HepG2 (cell line): ENCODE results near the gene SCYL1. TPM values are rescaled to one million over a fixed set of nuclear protein-coding genes. Genes with fewer than 3 reads are reported as not detected.

Experiments
- BCL6 ChIP-seq: IDR thresholded peaks from 2 replicates; pipeline ENCODE4 v1.6.1; 2016; ENCODE audit warnings: missing genetic modification reagents, missing compliant biosample characterization
- FOSL2 ChIP-seq: sonication (generic); formaldehyde crosslinking; IDR thresholded peaks from 2 replicates; pipeline ENCODE4 v1.4.0; 2020; ENCODE audit warnings: missing genetic modification reagents
- GATAD2A ChIP-seq: IDR thresholded peaks from 2 replicates; pipeline ENCODE4 v1.6.1; 2016
- MIER2 ChIP-seq: IDR thresholded peaks from 2 replicates; pipeline ENCODE4 v1.6.1; 2016; ENCODE audit warnings: missing biosample characterization, missing genetic modification reagents
- PRPF4 ChIP-seq: fragments of 200-400 bp; formaldehyde crosslinking; IDR thresholded peaks from 2 replicates; pipeline ENCODE4 v1.6.1; 2016; ENCODE audit warnings: low read length, low read depth; ENCODE audit not compliant: poor library complexity, severe bottlenecking
- RBAK ChIP-seq: sonication (generic); formaldehyde crosslinking; IDR thresholded peaks from 2 replicates; pipeline ENCODE4 v1.5.1; 2020; ENCODE audit warnings: mild to moderate bottlenecking, missing genetic modification reagents
- RBFOX2 ChIP-seq: fragments of 200-400 bp; formaldehyde crosslinking; IDR thresholded peaks from 2 replicates; pipeline ENCODE4 v1.6.1; 2017; ENCODE audit warnings: low read depth, mild to moderate bottlenecking, low read length
- RFXAP ChIP-seq: sonication (generic); formaldehyde crosslinking; IDR thresholded peaks from 2 replicates; pipeline ENCODE4 v1.4.0; 2020; ENCODE audit warnings: missing genetic modification reagents, borderline replicate concordance
- SOX13 ChIP-seq, 3 experiments: fragments of 450-650 bp in 1 of 3; sonication (generic) in 1 of 3; formaldehyde crosslinking in 1 of 3; IDR thresholded peaks in 2 of 3; conservative IDR thresholded peaks in 1 of 3; 2 replicates each; pipeline versions ENCODE4 v1.5.0 to v1.6.1; 2016 to 2020; ENCODE audit warnings: antibody characterized with exemption in 1 of 3, mild to moderate bottlenecking in 1 of 3, missing compliant biosample characterization in 1 of 3, missing genetic modification reagents in 1 of 3, moderate library complexity in 1 of 3
- SP5 ChIP-seq: IDR thresholded peaks from 2 replicates; pipeline ENCODE4 v1.6.1; 2016; ENCODE audit warnings: low read depth, borderline replicate concordance
- ZFX ChIP-seq: sonication (generic); formaldehyde crosslinking; IDR thresholded peaks from 2 replicates; pipeline ENCODE4 v1.4.0; 2020; ENCODE audit warnings: mild to moderate bottlenecking, low read depth, missing genetic modification reagents, moderate library complexity
- ZNF281 ChIP-seq: sonication (generic); formaldehyde crosslinking; IDR thresholded peaks from 2 replicates; pipeline ENCODE4 v1.4.0; 2020; ENCODE audit warnings: missing genetic modification reagents, borderline replicate concordance
- ZNF556 ChIP-seq: sonication (generic); formaldehyde crosslinking; IDR thresholded peaks from 2 replicates; pipeline ENCODE4 v1.4.0; 2020; ENCODE audit warnings: mild to moderate bottlenecking, missing genetic modification reagents, borderline replicate concordance
- ZNF724P ChIP-seq: sonication (generic); formaldehyde crosslinking; IDR thresholded peaks from 2 replicates; pipeline ENCODE4 v1.8.0; 2022; ENCODE audit warnings: missing genetic modification reagents, borderline replicate concordance
- polyA plus RNA-seq, 8 experiments: library from polyadenylated mRNA; depleted of rRNA in 3 of 8; stranded (reverse) in 7 of 8; unstranded in 1 of 8; fragments of >200 nt; fragmentation: Illumina TruSeq in 4 of 8; extraction: Trizol in 4 of 8; gene quantifications; 2 replicates each; pipeline versions ENCODE4 v1.2.1 to v1.2.3, GENCODE V29; 2011 to 2016; ENCODE audit warnings: low read depth in 4 of 8, missing spikeins in 1 of 8, mixed read lengths in 1 of 8; ENCODE audit not compliant: insufficient read depth in 1 of 8
- total RNA-seq, 5 experiments: library from RNA; depleted of rRNA; stranded (reverse); fragments of >200 nt; fragmentation: Illumina TruSeq; extraction: Trizol; gene quantifications; 2 replicates each; pipeline ENCODE4 v1.2.3, GENCODE V29; 2016; ENCODE audit warnings: low read depth in 1 of 5
- TF ChIP-seq, protein P1 (sequence below): sonication (generic); formaldehyde crosslinking; conservative IDR thresholded peaks from 2 replicates; pipeline ENCODE4 v1.8.0; 2022; ENCODE audit warnings: mild to moderate bottlenecking, moderate library complexity, missing genetic modification reagents
- TF ChIP-seq, protein P2 (sequence below): sonication (generic); formaldehyde crosslinking; IDR thresholded peaks from 2 replicates; pipeline ENCODE4 v1.8.1; 2023; ENCODE audit warnings: mild to moderate bottlenecking, missing genetic modification reagents, borderline replicate concordance

Gene SCYL1
- total and polyA plus RNA-seq, 2 of the 13 experiments (the other 11 are each of a cell fraction or from before 2014, with no cell fraction given), result 65.9 to 103 TPM

DNA sequence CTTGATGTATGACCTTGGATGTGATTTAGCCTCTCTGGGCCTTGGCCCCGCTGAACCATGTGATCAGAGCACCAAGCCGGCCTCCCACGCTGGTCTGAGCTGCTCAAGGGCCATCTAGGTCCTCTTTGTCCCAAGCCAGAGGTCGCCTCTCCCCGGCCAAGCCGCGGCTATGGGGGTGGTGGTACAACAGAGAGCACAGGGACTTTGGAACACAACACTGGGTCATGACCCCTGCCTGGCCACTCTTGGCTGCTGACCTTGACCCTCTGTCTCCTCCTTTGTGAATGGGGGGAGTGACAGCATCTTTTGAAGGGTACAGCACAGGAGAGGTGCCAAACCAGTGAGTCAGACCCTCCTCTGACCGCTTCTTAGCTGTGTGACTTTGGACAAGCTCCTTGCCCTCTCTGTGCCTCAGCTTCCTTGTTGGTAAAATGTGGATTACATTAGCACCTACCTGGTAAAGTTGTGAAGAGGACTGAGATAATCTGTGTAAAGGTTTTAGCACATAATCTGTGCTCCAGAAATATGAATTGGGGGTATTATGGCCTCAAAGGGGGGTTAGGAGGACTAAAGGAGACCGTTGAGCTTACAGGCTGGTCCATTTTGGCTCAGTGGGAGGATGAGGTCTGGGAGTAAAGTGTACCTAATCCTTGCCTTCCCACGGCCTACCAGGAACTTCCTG, 4.7 kb downstream of the SCYL1 start (continued):
- no peak for TF ChIP-seq SOX13 (IDR thresholded peaks at IDR 0.05)
- peak in 1 of 2 experiments; percentile 67; a peak in 2 of 4 replicates for TF ChIP-seq SOX13 (CRISPR knock-in tag; conservative IDR thresholded peaks at IDR 0.05 in 1 of 2, IDR thresholded peaks at IDR 0.05 in 1 of 2)
- TF ChIP-seq, protein P1, sequence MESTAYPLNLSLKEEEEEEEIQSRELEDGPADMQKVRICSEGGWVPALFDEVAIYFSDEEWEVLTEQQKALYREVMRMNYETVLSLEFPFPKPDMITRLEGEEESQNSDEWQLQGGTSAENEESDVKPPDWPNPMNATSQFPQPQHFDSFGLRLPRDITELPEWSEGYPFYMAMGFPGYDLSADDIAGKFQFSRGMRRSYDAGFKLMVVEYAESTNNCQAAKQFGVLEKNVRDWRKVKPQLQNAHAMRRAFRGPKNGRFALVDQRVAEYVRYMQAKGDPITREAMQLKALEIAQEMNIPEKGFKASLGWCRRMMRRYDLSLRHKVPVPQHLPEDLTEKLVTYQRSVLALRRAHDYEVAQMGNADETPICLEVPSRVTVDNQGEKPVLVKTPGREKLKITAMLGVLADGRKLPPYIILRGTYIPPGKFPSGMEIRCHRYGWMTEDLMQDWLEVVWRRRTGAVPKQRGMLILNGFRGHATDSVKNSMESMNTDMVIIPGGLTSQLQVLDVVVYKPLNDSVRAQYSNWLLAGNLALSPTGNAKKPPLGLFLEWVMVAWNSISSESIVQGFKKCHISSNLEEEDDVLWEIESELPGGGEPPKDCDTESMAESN (CRISPR knock-in tag), result 0 out of 2 replicates have a peak, but pooled peaks have one; percentile 63
- TF ChIP-seq ZFX, result 0 out of 2 replicates have a peak, but pooled peaks have one; percentile 32
- TF ChIP-seq FOSL2 (CRISPR knock-in tag), result peak; percentile 81
- peak; percentile 88 for TF ChIP-seq ZNF281 (CRISPR knock-in tag)
- peak; percentile 66 for TF ChIP-seq GATAD2A (CRISPR knock-in tag)
- no peak for TF ChIP-seq RBAK (CRISPR knock-in tag)
- TF ChIP-seq ZNF556 (CRISPR knock-in tag), result peak; percentile 41; the same call in 1 of the 2 replicates
- peak; percentile 60; the same call in 1 of the 2 replicates for TF ChIP-seq SP5
- TF ChIP-seq, protein P2, sequence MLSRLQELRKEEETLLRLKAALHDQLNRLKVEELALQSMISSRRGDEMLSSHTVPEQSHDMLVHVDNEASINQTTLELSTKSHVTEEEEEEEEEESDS (CRISPR knock-in tag), result no peak
- peak; percentile 36; the same call in 1 of the 2 replicates for TF ChIP-seq RBFOX2
- TF ChIP-seq RFXAP (CRISPR knock-in tag), result 0 out of 2 replicates have a peak, but pooled peaks have one; percentile 20
- peak; percentile 57; the same call in 1 of the 2 replicates for TF ChIP-seq BCL6 (CRISPR knock-in tag)
- TF ChIP-seq MIER2 (CRISPR knock-in tag), result peak; percentile 53; the same call in 1 of the 2 replicates
- TF ChIP-seq ZNF724P (CRISPR knock-in tag), result peak; percentile 38
- no peak for TF ChIP-seq PRPF4
